A549 (cell line): ENCODE results near the gene AIP. TPM values are rescaled to one million over a fixed set of nuclear protein-coding genes. Genes with fewer than 3 reads are reported as not detected.

Experiments
- ATAC-seq, 2 experiments: fragments of 200-7000 bp in 1 of 2; fragments of >200 bp in 1 of 2; cut with Nextera tagmentation in 1 of 2; cut with Tn5 transposase in 1 of 2; 3 replicates each; pipeline versions ENCODE4 v1.8.0 to v1.9.1; 2018 to 2020; ENCODE audit warnings: mild to moderate bottlenecking in 1 of 2, moderate library complexity in 1 of 2
- CTCF ChIA-PET: fragments of 300-600 bp; sonication (Branson Sonifier 250); formaldehyde crosslinking; extraction: SDS; loops from one replicate; lab custom pipeline; 2021; ENCODE audit warnings: antibody characterized with exemption, inconsistent platforms; lab: Yijun Ruan, JAX
- POLR2A ChIA-PET: fragments of 350-600 bp; formaldehyde crosslinking; extraction: SDS; loops from one replicate; lab custom pipeline; 2021; ENCODE audit warnings: antibody characterized with exemption, inconsistent platforms; lab: Yijun Ruan, JAX
- DNase-seq, 2 experiments: peaks; one replicate each; pipeline versions ENCODE4 v3.0.0 to v3.0.0-alpha.2; 2011 to 2016; ENCODE audit warnings: low read depth in 1 of 2, low spot score in 1 of 2
- FAIRE-seq: peaks from 2 replicates; lab custom pipeline; 2011; peaks lifted over from hg19 to GRCh38; lab: Jason Lieb, UNC
- H3K27ac ChIP-seq, 2 experiments: fragments of >200 bp; sonication (Bioruptor Twin); formaldehyde crosslinking; 3 replicates each; pipeline ENCODE4 v1.5.1; 2016 to 2017
- H3K4me1 ChIP-seq: fragments of >200 bp; sonication (Bioruptor Twin); formaldehyde crosslinking; 3 replicates; pipeline ENCODE4 v1.6.1; 2016
- H3K4me2 ChIP-seq: fragments of >200 bp; sonication (Bioruptor Twin); formaldehyde crosslinking; 3 replicates; pipeline ENCODE4 v1.6.1; 2016
- H3K4me3 ChIP-seq: fragments of >200 bp; sonication (Bioruptor Twin); formaldehyde crosslinking; 3 replicates; pipeline ENCODE4 v1.5.1; 2016
- H3K9me3 ChIP-seq: fragments of >200 bp; sonication (Bioruptor Twin); formaldehyde crosslinking; 3 replicates; pipeline ENCODE4 v1.6.1; 2016
- CEBPB ChIP-seq, 2 experiments: fragments of >200 bp in 1 of 2; sonication (Bioruptor Twin) in 1 of 2; formaldehyde crosslinking in 1 of 2; IDR thresholded peaks; 2 replicates each; pipeline ENCODE4 v1.6.1; 2012 to 2016
- CHD2 ChIP-seq: fragments of 150-350 bp; IDR thresholded peaks from 2 replicates; pipeline ENCODE4 v1.6.1; 2014; ENCODE audit warnings: low read length; ENCODE audit not compliant: partially characterized antibody
- EP300 ChIP-seq, 2 experiments: fragments of >200 bp; sonication (Bioruptor Twin); formaldehyde crosslinking; IDR thresholded peaks; 2 replicates in 1 of 2; 3 replicates in 1 of 2; pipeline ENCODE4 v1.6.1; 2016 to 2017
- FOSB ChIP-seq: fragments of 250-450 bp; sonication (Bioruptor Pico); IDR thresholded peaks from 2 replicates; pipeline ENCODE4 v1.5.0; 2020; ENCODE audit warnings: mild to moderate bottlenecking, moderate library complexity
- FOXS1 ChIP-seq: fragments of 250-450 bp; sonication (Bioruptor Pico); IDR thresholded peaks from 2 replicates; pipeline ENCODE4 v1.5.0; 2020; ENCODE audit warnings: mild to moderate bottlenecking, moderate library complexity
- GATA3 ChIP-seq: IDR thresholded peaks from 2 replicates; pipeline ENCODE4 v1.6.1; 2012; ENCODE audit warnings: borderline replicate concordance
- HDAC2 ChIP-seq: fragments of 200-600 bp; sonication (generic); IDR thresholded peaks from 2 replicates; pipeline ENCODE4 v1.6.1; 2016
- HOXB13 ChIP-seq: fragments of 250-450 bp; sonication (Bioruptor Pico); IDR thresholded peaks from 2 replicates; pipeline ENCODE4 v1.5.0; 2020; ENCODE audit warnings: low read depth, mild to moderate bottlenecking, moderate library complexity
- KDM5A ChIP-seq: fragments of 200-600 bp; sonication (generic); IDR thresholded peaks from 2 replicates; pipeline ENCODE4 v1.6.1; 2016; ENCODE audit warnings: antibody characterized with exemption, mild to moderate bottlenecking
- MAZ ChIP-seq: fragments of 150-350 bp; IDR thresholded peaks from 2 replicates; pipeline ENCODE4 v1.6.1; 2014; ENCODE audit warnings: antibody characterized with exemption, low read depth, low read length, borderline replicate concordance
- NPAS2 ChIP-seq: fragments of 250-450 bp; sonication (Bioruptor Pico); IDR thresholded peaks from 2 replicates; pipeline ENCODE4 v1.8.0; 2022; ENCODE audit warnings: mild to moderate bottlenecking, moderate library complexity, borderline replicate concordance
- POLR2A ChIP-seq: IDR thresholded peaks from 2 replicates; pipeline ENCODE4 v1.6.1; 2012; ENCODE audit warnings: mild to moderate bottlenecking, low read length
- RAD21 ChIP-seq, 2 experiments: fragments of >200 bp in 1 of 2; sonication (Bioruptor Twin) in 1 of 2; formaldehyde crosslinking in 1 of 2; IDR thresholded peaks in 1 of 2; conservative IDR thresholded peaks in 1 of 2; 2 replicates in 1 of 2; 3 replicates in 1 of 2; pipeline ENCODE4 v1.6.1; 2012 to 2018; ENCODE audit warnings: inconsistent platforms in 1 of 2
- RFX5 ChIP-seq: fragments of 450-650 bp; IDR thresholded peaks from 2 replicates; pipeline ENCODE4 v1.7.1; 2014; ENCODE audit warnings: antibody characterized with exemption, mild to moderate bottlenecking, moderate library complexity
- SMC3 ChIP-seq: fragments of >200 bp; sonication (Bioruptor Twin); formaldehyde crosslinking; IDR thresholded peaks from 3 replicates; pipeline ENCODE4 v1.6.1; 2018; ENCODE audit warnings: inconsistent platforms
- SREBF2 ChIP-seq: fragments of 450-650 bp; IDR thresholded peaks from 2 replicates; pipeline ENCODE4 v1.6.1; 2014; ENCODE audit warnings: mild to moderate bottlenecking, moderate library complexity
- TFCP2L1 ChIP-seq: fragments of 250-450 bp; sonication (Bioruptor Pico); IDR thresholded peaks from 2 replicates; pipeline ENCODE4 v1.5.0; 2021; ENCODE audit warnings: mild to moderate bottlenecking
- WGBS: methylation state at CpG from one replicate; pipeline ENCODE4 v1.1.6; 2017; ENCODE audit errors: missing lambda C conversion rate; 5-methylcytosine and 5-hydroxymethylcytosine counted together
- polyA plus RNA-seq, 4 experiments: library from polyadenylated mRNA; depleted of rRNA in 3 of 4; stranded (reverse); fragments of >200 nt; fragmentation: RNase III in 1 of 4; extraction: RNeasy Plus Mini Kit Qiagen cat#74134 plus additional on column Dnase treatment in 1 of 4; gene quantifications; 2 replicates in 3 of 4; 3 replicates in 1 of 4; pipeline ENCODE4 v1.2.3, GENCODE V29; 2011 to 2017
- TF ChIP-seq, protein P1 (sequence below): fragments of >200 bp; sonication (Bioruptor Twin); formaldehyde crosslinking; IDR thresholded peaks from 3 replicates; pipeline ENCODE4 v1.6.1; 2016
- TF ChIP-seq, protein P2 (sequence below): fragments of 450-650 bp; IDR thresholded peaks from 2 replicates; pipeline ENCODE4 v1.6.1; 2014; ENCODE audit warnings: antibody characterized with exemption
- TF ChIP-seq, protein P3 (sequence below): IDR thresholded peaks from 2 replicates; pipeline ENCODE4 v1.6.1; 2012; ENCODE audit warnings: low read depth, borderline replicate concordance

Gene AIP
- polyA plus RNA-seq, 2 of the 4 experiments (the other 2 are of a cell fraction): 50.8 to 68.8 TPM

DNA sequence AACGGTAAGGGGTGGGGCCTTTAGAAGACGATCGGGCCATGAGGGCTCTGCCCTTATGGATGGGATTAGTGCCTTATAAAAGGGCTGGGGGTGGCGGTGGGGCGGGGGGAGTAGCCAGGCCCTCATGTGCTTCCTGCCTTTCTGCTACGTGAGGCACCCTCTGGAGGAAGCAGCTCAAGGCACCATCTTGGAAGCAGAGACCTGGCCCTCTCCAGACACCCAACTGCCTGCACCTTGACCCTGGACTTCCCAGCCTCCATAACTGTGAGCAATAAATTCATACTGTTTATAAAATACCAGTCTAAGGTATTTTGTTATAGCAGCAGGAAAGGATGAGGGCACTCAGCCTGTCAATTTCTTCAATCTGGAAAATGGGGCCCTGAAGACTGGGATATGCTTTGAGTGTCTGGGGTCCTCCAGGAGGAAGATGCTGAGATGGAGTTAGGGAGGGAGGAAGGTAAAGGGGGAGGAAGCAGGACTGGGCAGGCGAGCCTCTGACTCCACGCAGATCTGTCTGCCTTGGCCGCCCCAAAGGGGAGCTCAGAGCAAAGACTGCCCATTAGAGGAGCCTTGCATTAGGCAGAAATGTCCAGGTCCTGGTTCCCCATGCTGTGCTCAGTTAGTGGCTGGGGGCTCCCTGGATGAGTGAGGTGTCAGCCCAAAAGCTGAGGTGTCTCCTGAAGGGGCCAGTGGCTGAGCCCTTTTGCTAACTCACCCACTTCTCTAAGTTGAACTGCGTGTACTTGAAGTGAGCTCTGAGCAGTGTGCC lies 35.1 kb downstream of the AIP start:
- 80% methylated on average over 8 of the region's 10 CpGs for WGBS
- no peak overlapping the region for H3K4me3 ChIP-seq
- TF ChIP-seq KDM5A (no peak), SREBF2 (no peak), MAZ (no peak), NPAS2 (no peak), SMC3 (no peak), CHD2 (no peak), RFX5 (no peak), CEBPB (IDR thresholded peaks at IDR 0.05) (no peak), POLR2A (no peak), HDAC2 (no peak)
- TF ChIP-seq, protein P1, sequence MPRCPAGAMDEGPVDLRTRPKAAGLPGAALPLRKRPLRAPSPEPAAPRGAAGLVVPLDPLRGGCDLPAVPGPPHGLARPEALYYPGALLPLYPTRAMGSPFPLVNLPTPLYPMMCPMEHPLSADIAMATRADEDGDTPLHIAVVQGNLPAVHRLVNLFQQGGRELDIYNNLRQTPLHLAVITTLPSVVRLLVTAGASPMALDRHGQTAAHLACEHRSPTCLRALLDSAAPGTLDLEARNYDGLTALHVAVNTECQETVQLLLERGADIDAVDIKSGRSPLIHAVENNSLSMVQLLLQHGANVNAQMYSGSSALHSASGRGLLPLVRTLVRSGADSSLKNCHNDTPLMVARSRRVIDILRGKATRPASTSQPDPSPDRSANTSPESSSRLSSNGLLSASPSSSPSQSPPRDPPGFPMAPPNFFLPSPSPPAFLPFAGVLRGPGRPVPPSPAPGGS: no peak
- TF ChIP-seq, protein P2, sequence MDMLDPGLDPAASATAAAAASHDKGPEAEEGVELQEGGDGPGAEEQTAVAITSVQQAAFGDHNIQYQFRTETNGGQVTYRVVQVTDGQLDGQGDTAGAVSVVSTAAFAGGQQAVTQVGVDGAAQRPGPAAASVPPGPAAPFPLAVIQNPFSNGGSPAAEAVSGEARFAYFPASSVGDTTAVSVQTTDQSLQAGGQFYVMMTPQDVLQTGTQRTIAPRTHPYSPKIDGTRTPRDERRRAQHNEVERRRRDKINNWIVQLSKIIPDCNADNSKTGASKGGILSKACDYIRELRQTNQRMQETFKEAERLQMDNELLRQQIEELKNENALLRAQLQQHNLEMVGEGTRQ: no peak
- ATAC-seq (no peak), DNase-seq (no peak), FAIRE-seq (no peak)
- no peak overlapping the region for H3K4me2 ChIP-seq
- ChIA-PET CTCF (interaction anchor here (0.9 to 1.5 kb wide), 2 partner anchors 12 to 111 kb away, joined by 3 to 4 read pairs; no protein-coding TSS in a partner anchor), POLR2A (no interaction called here)
- no peaks in the 10 kb centered on the region for H3K9me3 ChIP-seq
- H3K27ac ChIP-seq: no peak overlapping the region
- H3K4me1 ChIP-seq: no peaks in the 10 kb centered on the region

DNA sequence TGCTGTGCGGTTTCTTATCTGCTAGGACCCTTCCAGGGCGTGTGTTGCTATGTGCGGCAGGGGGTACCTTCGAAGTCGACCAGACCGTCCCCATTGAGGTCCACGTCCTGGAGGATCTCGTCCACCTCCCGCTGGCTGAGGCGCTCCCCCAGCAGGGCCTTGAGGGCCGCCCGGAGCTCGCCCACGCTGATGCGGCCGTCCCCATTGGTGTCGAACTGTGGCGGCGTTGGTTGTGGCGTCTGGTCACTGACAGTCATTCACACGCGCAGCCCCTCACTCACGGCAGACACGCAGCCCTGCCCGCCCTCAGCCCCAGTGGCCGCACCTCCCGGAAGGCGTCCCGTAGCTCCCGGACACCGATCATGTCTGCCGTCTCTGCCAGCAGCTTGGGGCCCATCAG lies 36.9 kb downstream of the AIP start:
- Histone ChIP-seq H3K9me3 (no peaks in the 10 kb centered on the region), H3K4me3 (no peak overlapping the region), H3K4me1 (no peaks in the 10 kb centered on the region), H3K27ac (no peak overlapping the region), H3K4me2 (no peak overlapping the region)
- POLR2A ChIA-PET: no interaction called here
- TF ChIP-seq, protein P3, sequence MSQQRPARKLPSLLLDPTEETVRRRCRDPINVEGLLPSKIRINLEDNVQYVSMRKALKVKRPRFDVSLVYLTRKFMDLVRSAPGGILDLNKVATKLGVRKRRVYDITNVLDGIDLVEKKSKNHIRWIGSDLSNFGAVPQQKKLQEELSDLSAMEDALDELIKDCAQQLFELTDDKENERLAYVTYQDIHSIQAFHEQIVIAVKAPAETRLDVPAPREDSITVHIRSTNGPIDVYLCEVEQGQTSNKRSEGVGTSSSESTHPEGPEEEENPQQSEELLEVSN: no peak
- TF ChIP-seq, protein P1: no peak
- TF ChIP-seq HDAC2 (no peak), GATA3 (no peak), EP300 (IDR thresholded peaks at IDR 0.05) (no peak), FOSB (CRISPR knock-in tag) (no peak), HOXB13 (no peak), FOXS1 (CRISPR knock-in tag) (no peak), TFCP2L1 (CRISPR knock-in tag) (no peak), RAD21 (conservative IDR thresholded peaks at IDR 0.05 in 1 of 2, IDR thresholded peaks at IDR 0.05 in 1 of 2) (no peak)
- DNase-seq (no peak), ATAC-seq (no peak), FAIRE-seq (no peak)
- CTCF ChIA-PET: interaction anchor here (0.9 to 1.8 kb wide), 2 partner anchors 27 to 53 kb away, joined by 3 to 6 read pairs; no protein-coding TSS in a partner anchor
- WGBS: 83% methylated on average over 28 of the region's 32 CpGs
